NCI-H1436 (cell line): ENCODE data around the gene GPC5.

Experiments
- DNase-seq: peaks from one replicate; lab custom pipeline; 2025; lab: John Stamatoyannopoulos, UW

GPC5 gene

GRCh38 chr13:92553470-92554114 lies 1155.2 kb downstream of the GPC5 start:
- DNase-seq: no peak

GRCh38 chr13:92560883-92561282 lies 1162.5 kb downstream of the GPC5 start:
- no peak for DNase-seq

DNA sequence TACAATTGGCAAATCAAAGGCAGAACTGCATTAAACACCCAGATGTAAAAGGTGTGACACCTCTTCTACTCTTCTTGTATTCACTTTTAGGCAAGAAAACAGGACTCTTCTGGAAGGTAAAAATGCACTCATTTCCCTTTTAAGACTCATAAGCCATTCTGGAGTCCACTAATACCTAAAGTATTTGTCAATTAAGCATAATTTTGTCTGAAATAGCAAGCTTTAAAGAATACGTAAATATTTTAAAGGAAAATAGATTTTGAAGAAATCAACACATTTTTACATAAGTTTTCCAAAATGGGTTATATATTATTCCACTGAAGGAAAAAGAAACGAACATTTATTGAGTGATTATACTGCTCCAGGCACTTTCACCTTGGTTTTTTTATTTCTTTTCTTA lies 1166.5 kb downstream of the GPC5 start:
- no peak for DNase-seq

DNA sequence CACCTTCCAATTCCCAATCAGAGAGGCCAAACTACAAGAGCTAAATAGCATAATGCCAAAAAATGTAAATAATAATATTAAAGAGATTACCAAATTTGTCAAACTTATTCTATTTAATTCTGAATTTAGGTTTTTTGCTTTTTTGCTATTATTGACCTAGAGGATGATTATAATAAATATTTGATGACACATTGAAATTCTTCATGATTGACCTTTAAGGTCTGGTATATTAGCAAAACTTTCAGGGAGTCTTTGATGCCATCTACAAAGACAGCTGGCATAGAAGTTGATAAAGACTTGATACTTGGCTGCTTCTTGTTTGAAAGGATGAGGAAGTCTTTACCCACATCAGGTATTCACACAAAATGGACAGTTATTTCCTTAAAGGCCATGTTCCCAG lies 1168.3 kb downstream of the GPC5 start:
- no peak for DNase-seq

DNA sequence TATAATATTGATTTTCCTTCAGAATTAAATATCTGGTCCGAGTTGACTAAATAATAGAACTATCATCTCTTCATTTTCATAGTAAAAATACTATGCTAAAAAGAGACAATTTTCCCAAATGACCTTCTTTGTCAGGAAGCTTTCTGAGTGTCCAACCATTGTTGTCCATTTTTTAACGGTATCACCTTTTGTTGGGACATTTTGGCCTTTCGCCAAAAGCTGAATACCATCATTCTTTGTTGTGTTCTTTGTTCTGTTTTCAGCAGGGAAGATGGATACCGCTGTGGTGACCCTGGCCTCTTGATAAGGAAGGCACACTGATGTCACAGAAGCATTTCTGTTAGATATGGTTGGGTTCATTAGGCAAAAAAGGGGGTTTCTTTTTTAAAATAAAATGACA lies 1173.8 kb downstream of the GPC5 start:
- DNase-seq: no peak

- DNase-seq: peak; percentile 24
Observed at GRCh38 chr13:92573467-92574057, 1175.1 kb downstream of the GPC5 start.

DNA sequence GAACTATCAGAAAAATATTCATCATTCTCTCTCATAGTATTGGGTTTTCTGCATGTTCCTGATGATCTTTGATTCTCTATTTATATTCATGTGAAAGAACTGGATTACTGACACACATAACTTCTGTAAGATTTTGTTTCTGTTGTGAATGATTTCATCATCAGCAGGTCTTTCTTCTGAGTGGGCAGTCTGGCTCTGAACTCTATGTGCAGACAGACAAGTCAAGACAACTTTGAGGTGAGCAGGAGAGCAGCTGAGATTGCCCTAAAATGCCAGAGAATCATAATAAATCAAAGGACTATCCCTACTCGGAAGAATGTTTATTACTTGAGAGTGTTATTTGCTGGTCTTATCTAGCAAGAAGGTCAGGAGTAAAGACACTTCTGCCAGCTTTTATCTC lies 1176.1 kb downstream of the GPC5 start:
- no peak for DNase-seq

DNA sequence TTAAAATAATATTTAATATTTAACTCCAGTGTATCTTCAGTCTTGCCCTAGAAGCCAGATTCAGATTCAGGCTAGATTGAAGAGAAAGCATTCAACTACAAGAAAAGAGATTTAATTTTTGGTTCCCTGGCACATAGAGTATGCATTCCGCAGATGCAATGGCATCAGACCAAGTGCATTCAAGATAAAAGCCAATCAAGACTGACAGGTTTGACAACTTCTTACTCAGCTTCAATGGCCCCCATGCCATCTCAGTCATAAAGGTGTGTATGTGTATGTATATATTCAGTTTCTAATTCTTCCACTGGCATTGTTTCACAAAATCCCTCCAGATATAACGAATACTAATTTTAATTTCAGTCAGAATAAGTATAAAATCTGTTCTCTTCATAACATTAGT lies 1177.4 kb downstream of the GPC5 start:
- no peak for DNase-seq

- no peak for DNase-seq
Observed at GRCh38 chr13:92578358-92578757, 1179.9 kb downstream of the GPC5 start.

DNA sequence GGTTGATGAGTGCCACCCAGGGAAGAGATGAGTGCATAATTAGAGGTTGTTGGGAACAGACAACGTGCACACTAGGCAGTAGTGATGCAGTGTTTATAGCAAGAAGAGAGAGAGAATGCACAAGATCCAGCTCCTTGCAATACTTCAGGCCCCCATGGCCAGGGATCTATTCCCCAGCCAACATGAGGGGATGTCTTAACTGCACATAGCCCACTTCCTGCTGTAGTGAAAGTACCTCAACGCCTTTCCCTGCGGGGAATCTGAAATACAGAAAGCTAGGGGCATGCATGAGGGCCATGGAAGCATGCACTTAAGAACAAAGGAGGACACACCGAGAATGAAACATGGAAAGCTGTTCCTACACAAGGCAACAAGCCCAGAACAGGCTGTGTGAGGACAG lies 1191.5 kb downstream of the GPC5 start:
- no peak for DNase-seq

DNA sequence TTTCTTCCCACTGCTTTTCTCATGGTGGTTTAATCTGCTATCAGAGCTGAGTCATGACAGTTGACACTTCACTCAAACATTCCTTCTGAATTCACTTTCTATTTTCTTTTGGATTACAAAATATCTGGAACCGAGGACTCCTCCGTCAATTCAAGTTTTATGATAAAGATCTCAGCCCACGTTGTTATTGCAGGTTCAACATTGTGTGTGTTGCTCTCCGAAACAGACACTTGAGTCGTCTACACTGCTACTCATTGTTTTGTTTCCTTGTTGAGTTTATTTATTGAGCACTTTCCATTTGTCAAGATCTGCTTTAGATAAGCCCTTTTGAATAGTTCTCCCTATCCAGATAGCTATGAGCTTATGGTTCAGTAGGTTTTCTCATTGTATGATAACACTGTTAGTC lies 1192.1 kb downstream of the GPC5 start:
- no peak for DNase-seq

- no peak for DNase-seq
Observed at GRCh38 chr13:92591117-92591516, 1192.7 kb downstream of the GPC5 start.

- no peak for DNase-seq
Observed at GRCh38 chr13:92592757-92593156, 1194.3 kb downstream of the GPC5 start.

DNA sequence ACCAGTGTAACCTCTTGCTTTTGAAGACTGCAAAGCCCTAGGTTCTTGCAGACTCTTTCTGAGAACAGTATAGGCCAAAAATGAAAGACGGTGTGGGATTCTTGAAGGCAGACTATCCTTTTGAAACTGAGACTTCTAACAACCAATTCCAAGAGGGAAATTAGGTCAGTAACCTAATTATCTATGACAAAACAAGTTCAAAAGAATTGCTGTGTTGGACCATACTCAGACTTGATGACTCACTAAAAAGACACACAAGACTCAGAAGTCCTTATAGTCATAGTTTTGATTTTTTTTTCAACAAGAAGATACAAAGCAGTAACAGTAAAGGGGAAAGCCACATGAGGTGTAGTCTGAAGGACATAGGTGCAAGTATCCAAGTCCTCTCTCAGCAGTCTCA lies 1204.1 kb downstream of the GPC5 start:
- no peak for DNase-seq

DNA sequence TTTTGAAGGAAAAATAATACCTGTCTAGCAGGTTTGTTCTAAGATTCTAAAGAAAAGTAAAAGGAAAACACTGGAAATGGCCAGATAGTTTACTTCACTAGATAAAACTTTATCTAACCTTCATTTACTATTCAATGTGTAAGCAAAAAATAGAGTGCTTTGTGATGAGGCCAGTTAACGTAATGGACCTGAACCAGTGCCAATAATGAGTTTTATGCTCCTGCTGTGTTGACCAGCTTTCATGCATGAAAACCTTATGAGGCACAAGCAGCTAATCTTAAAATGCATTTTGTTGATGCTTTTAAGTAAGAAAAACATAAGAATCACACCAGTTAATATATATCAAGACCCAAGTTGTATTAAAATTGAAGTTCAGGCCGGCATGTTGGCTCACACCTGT lies 1211.0 kb downstream of the GPC5 start:
- no peak for DNase-seq

GRCh38 chr13:92612892-92613291 lies 1214.5 kb downstream of the GPC5 start:
- no peak for DNase-seq

DNA sequence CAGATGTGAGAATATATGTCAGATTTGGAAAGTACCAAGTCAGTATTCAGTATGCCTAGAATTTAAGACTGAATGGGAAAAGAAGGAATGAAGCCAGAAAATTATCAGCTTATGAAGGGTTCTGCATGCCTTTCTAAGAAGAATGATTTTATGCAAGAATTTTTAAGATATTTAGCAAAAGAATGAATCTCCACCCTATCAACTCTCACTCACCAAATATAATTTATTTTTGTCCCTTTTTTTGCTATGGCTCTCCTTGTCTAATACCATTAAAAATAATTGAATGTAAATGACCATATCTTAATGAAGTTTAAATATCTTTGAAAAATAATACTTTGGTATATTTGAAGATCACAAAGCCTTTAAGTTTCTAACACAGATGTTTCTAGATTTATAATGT lies 1215.5 kb downstream of the GPC5 start:
- DNase-seq: no peak

DNA sequence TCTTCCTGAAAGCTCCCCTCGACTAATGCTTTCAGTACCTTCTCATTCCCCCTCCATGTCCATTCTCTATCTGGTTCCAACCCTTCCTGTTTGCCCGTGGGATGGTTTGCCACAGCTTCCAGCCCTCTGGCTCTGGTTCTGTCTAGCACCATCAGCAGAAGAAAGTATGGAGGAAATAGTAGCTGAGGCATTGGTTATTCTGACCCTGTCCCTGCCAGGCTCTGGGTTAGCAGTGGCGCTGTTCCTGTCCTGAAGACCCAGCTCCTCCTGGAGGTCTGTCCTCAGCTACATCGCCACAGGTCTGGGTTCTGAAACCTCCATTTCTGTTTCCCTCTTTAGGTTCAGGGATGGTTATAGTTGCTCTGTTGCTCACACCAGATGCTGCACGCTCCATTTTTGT lies 1223.6 kb downstream of the GPC5 start:
- no peak for DNase-seq

DNA sequence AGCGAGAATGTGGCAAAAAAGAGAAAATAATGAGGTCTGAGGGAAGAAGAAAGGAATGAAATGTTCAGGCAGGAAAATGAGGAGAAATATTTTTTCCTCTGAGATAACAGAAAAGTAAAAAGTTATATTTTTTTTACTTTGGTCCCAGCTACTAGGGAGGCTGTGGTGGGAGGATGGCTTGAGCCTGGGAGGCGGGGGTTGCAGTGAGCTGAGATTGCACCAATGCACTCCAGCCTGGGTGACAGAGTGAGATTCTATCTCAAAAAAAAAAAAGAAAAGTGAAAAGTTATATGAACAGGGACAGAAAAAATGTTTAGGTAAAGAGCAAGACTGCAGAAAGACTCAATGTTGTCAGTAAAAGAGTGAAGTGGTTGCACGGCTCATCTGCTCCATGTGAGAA lies 1224.5 kb downstream of the GPC5 start:
- DNase-seq: no peak

GRCh38 chr13:92626274-92626673 lies 1227.9 kb downstream of the GPC5 start:
- no peak for DNase-seq

GRCh38 chr13:92640936-92641335 lies 1242.5 kb downstream of the GPC5 start:
- DNase-seq: no peak

DNA sequence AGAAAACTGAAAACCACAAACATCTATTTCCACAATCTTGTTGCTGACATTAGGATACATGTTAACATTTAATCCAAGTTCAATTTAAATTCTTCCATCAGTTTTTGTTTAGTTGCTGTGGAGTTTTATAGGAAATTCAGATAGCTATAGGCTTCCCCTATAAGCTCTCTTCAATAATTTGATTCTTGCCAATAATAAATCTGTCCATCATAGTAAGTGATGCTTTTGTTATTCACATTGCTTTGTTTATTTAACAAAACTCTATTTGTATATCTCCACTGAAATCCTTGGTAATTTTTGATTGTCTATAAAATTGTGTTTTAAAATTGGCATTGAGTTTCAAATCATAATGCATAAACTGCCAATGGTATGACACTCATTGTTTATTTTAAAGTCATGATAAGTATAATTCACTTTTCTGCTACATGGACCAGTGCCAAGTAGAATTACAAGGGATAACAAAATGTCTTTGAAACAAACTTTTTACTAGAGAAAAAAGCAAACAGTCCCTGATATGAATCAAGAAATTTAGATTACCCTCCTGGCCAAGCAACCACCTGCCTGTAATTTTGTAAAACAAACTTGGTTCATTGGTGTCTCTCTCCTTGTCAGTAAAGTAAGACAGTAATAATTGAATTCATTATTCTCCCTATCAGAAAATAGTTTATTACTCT lies 1250.9 kb downstream of the GPC5 start:
- DNase-seq: no peak

GRCh38 chr13:92656103-92656502 lies 1257.7 kb downstream of the GPC5 start:
- DNase-seq: no peak

DNA sequence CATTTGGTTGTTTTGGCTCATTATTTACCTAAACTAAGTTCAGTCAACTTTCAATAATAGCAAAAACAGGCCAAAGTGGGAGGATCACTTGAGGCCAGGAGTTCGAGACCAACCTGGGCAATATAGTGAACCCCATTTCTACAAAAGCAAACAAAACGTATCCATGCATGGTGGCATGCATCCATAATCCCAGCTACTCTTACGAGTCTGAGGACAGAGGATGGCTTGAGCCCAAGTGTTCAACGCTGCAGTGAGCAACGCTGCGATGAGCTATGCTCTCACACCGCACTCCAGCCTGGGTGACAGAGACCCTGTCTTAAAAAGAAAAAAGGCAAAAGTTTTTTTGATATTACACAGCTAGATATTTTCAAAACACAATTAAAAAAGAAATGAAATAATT lies 1258.2 kb downstream of the GPC5 start:
- DNase-seq: no peak
